ENCODE measurements around the gene POLR3K. TPM values are rescaled to one million over a fixed set of nuclear protein-coding genes. Genes with fewer than 3 reads are reported as not detected.
"Not testable (repeated sequence)": the region's sequence is repeated elsewhere in the genome, so short reads cannot be mapped to it uniquely, and the experiment has no call there.

Gene POLR3K
- total RNA-seq, 2 experiments from 2014 or later: 63.0 to 63.6 TPM

GRCh38 chr16:58491-59439 is 5.4 kb upstream of the POLR3K start:
- CTCF ChIA-PET: interaction anchor here (1.9 kb wide), 1 partner anchor 37 kb away, joined by 8 read pairs; no protein-coding TSS in a partner anchor
- POLR2A ChIA-PET: no interaction called here

DNA sequence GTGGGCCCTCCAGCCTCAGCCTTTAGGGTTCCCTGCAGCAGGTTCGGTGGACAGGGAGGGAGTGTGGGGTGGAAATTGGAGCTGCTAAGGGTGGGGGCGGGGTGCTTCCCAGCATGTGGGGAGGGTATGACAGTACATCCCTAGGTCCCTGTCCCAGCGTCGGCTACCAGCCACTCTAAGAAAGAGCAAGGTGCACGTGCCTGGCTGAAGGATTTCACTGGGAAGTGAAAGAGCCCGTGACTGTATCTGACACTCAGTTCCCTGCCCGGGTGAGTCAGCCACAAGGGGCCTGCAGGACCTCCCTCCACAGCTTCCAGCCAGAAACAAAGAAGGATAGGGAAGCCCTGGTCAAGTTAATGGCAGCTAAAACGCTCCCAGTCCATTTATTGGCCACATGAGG is 4.3 kb upstream of the POLR3K start:
- POLR2A ChIA-PET: no interaction called here
- CTCF ChIA-PET: interaction anchor here (1.9 kb wide), 1 partner anchor 39 kb away, joined by 8 read pairs; no protein-coding TSS in a partner anchor

DNA sequence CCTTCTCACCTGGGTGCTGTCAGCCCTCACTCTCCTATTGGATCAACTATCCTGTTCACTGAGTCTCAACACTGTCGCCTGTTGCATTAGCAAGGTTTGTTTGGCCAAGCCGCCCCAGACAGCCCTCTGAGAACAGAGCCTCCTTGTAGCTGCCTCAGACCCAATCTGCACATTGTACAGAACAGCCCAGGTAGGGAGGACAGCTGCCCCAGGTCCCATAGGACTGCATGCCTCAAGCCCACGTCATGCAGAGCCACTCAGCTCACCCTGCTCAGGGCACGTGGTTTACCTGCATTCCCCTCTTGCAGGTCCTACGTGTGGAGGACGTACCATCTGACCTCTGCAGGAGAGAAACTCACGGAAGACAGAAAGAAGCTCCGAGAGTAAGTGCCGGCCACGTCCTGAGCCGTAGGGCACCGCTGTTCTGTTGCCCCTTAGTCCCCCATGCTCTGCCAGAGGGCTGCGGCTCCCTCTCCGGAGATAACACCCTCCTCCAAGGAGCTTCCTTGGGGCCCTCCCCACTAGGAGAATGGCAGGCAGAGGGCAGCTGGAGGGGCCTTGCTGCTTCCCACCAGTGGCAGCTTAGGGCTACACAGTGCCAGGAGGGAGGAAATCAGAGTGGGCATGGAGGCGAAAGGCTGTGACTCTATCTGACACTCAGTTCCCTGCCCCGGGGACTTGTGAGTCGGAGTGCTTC is 3.0 kb upstream of the POLR3K start:
- ChIA-PET POLR2A (interaction anchor here (0.6 to 0.9 kb wide), 2 partner anchors 29 to 37 kb away, joined by 4 read pairs; no protein-coding TSS in a partner anchor), CTCF (interaction anchor here (1.0 to 1.9 kb wide), 3 partner anchors 9 to 50 kb away, joined by 3 to 9 read pairs (median 8); no protein-coding TSS in a partner anchor)

- ChIA-PET POLR2A (interaction anchor here (0.6 to 0.9 kb wide), 2 partner anchors 30 to 38 kb away, joined by 4 read pairs; no protein-coding TSS in a partner anchor), CTCF (interaction anchor here (1.7 kb wide), 1 partner anchor 10 kb away, joined by 9 read pairs; no protein-coding TSS in a partner anchor)
Measured at GRCh38 chr16:55571-56136, 2.2 kb upstream of the POLR3K start.

- POLR2A ChIA-PET: no interaction called here
- CTCF ChIA-PET: interaction anchor here (0.8 kb wide), 1 partner anchor 24 kb away, joined by 3 read pairs; no protein-coding TSS in a partner anchor
Measured at GRCh38 chr16:54237-54581, 801 bp upstream of the POLR3K start.

GRCh38 chr16:50769-51591 is 2.4 kb downstream of the POLR3K start:
- ChIA-PET POLR2A (no interaction called here), CTCF (interaction anchor here (0.7 kb wide), 1 partner anchor 10 kb away, joined by 3 read pairs; no protein-coding TSS in a partner anchor)

DNA sequence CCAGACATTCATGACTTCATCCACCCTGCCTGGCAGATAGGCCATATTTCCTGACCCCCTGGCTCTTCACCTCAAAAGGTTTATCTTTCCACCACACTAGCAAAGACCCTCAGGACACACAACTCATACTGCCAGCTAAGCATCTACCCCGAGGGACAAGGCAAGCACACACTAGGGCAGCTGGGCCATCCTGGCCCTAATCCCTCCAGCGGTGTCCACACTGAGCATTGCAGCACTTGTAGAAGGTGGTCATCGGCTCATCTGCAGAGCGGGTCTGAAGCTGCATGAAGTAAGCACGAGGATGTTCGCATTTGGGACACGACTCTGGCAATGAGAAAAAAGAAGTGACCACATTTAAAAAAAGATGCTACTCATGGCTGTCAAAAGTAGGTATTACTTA is 6.2 kb downstream of the POLR3K start:
- ChIA-PET CTCF (interaction anchor here (1.6 kb wide), 1 partner anchor 60 kb away, joined by 3 read pairs; no protein-coding TSS in a partner anchor), POLR2A (no interaction called here)

- CTCF ChIA-PET: interaction anchor here (1.6 kb wide), 1 partner anchor 61 kb away, joined by 3 read pairs; no protein-coding TSS in a partner anchor
- POLR2A ChIA-PET: not testable (repeated sequence)
Measured at GRCh38 chr16:46510-46909, 6.9 kb downstream of the POLR3K start.

GRCh38 chr16:45454-45853 is 8.0 kb downstream of the POLR3K start:
- CTCF ChIA-PET: interaction anchor here (0.6 to 0.7 kb wide), 3 partner anchors 44 to 708 kb away, joined by 3 to 6 read pairs (median 3); no protein-coding TSS in a partner anchor
- POLR2A ChIA-PET: no interaction called here

- CTCF ChIA-PET: interaction anchor here (0.7 to 1.5 kb wide), 3 partner anchors 9 to 399 kb away, joined by 3 read pairs; partner anchors contain the start of genes POLR3K and SNRNP25
- POLR2A ChIA-PET: no interaction called here
Measured at GRCh38 chr16:44655-45054, 8.8 kb downstream of the POLR3K start.

- POLR2A ChIA-PET: no interaction called here
- CTCF ChIA-PET: interaction anchor here (1.4 to 1.5 kb wide), 2 partner anchors 10 to 54 kb away, joined by 3 to 5 read pairs; partner anchors contain the start of genes POLR3K and SNRNP25
Measured at GRCh38 chr16:43294-43693, 10.1 kb downstream of the POLR3K start.

DNA sequence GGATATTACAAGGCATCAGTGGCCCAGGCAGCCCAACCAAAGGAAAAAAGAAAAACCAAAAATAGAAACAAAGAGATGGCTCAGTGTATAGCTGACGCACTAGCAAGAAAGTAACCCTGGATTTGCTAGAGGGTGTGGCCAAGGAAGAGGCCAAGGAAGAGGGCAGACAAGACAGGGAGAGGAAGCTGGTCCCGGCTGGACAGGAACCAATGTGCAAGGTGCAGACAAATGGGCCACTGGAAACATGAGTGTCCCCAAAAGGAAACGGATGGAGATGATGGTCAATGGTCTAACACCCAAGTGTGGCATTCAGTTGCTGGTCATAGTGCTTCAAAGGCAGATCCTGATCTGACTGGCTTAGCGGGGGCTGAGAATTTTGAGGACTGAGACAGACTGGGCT is 10.7 kb downstream of the POLR3K start:
- CTCF ChIA-PET: interaction anchor here (1.4 kb wide), 1 partner anchor 55 kb away, joined by 5 read pairs; no protein-coding TSS in a partner anchor
- POLR2A ChIA-PET: no interaction called here

- CTCF ChIA-PET: no interaction called here
- POLR2A ChIA-PET: no interaction called here
Measured at GRCh38 chr16:42069-42457, 11.3 kb downstream of the POLR3K start.

GRCh38 chr16:41439-42068 is 11.9 kb downstream of the POLR3K start:
- CTCF ChIA-PET: interaction anchor here (1.2 kb wide), 1 partner anchor 10 kb away, joined by 3 read pairs; no protein-coding TSS in a partner anchor
- POLR2A ChIA-PET: no interaction called here

GRCh38 chr16:38941-39892 is 14.2 kb downstream of the POLR3K start:
- CTCF ChIA-PET: no interaction called here
- POLR2A ChIA-PET: interaction anchor here (1.7 kb wide), 1 partner anchor 10 kb away, joined by 6 read pairs; no protein-coding TSS in a partner anchor

DNA sequence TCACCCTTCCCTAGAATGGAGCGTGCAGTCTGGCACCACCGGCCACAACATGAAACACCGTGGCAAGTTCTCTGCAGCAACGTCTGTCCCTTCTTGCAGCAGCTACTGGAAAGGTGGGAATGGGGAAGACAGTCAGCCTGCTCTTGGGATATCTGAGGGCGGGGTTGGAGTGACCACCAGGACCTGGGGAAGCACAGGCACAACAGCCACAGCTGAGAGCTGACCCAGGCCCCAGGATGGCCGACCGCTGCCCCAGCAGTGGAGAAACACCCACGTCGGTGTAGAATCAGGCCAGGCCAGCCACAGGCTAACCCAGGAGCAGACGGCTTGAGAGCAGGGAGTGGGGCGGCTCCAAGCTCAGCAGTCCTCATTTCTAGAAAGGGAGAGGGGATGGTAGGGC is 15.2 kb downstream of the POLR3K start:
- CTCF ChIA-PET: not testable (repeated sequence)
- POLR2A ChIA-PET: interaction anchor here (1.7 kb wide), 1 partner anchor 11 kb away, joined by 6 read pairs; no protein-coding TSS in a partner anchor

DNA sequence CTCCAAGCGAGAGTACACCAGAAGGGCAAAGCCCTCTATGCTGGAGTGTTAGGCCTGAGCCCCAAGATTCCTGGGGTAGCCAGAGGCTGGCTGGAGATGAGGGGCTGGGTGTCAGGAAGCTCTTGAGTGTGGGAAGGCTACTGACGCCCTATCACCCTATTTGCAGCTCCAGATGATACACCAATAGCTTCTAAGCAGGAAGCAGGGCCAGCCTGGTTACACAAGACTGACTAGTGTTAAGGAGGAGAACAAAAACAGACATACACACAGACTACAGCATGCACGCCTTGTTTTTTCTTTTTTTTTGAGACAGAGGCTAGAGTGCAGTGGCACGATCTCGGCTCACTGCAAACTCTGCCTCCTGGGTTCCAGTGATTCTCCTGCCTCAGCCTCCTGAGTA is 15.9 kb downstream of the POLR3K start:
- POLR2A ChIA-PET: interaction anchor here (1.7 kb wide), 1 partner anchor 12 kb away, joined by 6 read pairs; no protein-coding TSS in a partner anchor
- CTCF ChIA-PET: interaction anchor here (1.2 kb wide), 1 partner anchor 28 kb away, joined by 3 read pairs; no protein-coding TSS in a partner anchor

Data from activated CD8-positive, alpha-beta memory T cell treated with anti-CD3 and anti-CD28 coated beads for 36 hours (primary cell).